GM06990 (cell line): Measurements from ENCODE around the gene ATRIP.

Source experiments
- DNase-seq: peaks from one replicate; pipeline ENCODE4 v3.0.0-alpha.2; 2011; ENCODE audit not compliant: insufficient read length; ENCODE audit errors: extremely low read depth
- H3K27me3 ChIP-seq: replicated peaks from 2 replicates; pipeline ENCODE4 v1.6.0; 2011; ENCODE audit warnings: low read length; ENCODE audit not compliant: control insufficient read depth, insufficient read depth
- H3K36me3 ChIP-seq: 2 replicates; pipeline ENCODE4 v1.5.1; 2011; ENCODE audit warnings: low read length; ENCODE audit not compliant: control insufficient read depth, insufficient read depth
- H3K4me3 ChIP-seq: replicated peaks from 2 replicates; pipeline ENCODE4 v1.5.1; 2011; ENCODE audit warnings: low read depth, mild to moderate bottlenecking, control low read depth, low read length
- TF ChIP-seq, protein P1 (sequence below): IDR thresholded peaks from 2 replicates; pipeline ENCODE4 v1.5.1; 2011; ENCODE audit warnings: low read length, control low read depth, mild to moderate bottlenecking, inconsistent platforms; ENCODE audit not compliant: insufficient read depth, poor library complexity, severe bottlenecking

Gene ATRIP

DNA sequence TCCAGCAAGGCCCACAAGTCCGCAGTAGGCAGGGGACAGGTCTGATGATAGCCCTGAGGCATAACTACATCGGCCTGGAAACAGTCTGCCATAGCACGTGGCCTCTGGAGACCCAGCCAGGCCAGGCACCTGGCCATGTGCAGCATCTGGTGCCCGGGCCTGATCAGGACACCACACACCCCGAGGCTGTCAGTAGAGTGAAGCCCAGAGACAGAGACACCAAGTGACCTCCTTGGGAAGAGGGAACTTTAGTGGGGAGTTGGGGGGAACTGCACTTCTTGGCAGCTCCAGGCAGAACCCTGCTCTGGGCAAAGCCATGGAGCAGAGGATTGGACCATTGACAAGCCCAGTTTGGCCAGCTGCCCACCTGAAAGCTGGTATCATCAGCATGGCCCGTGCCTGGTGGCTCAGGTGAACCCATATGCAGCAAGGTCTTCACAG, 56.2 kb downstream of the ATRIP start:
- DNase-seq = no peak
- TF ChIP-seq, protein P1, sequence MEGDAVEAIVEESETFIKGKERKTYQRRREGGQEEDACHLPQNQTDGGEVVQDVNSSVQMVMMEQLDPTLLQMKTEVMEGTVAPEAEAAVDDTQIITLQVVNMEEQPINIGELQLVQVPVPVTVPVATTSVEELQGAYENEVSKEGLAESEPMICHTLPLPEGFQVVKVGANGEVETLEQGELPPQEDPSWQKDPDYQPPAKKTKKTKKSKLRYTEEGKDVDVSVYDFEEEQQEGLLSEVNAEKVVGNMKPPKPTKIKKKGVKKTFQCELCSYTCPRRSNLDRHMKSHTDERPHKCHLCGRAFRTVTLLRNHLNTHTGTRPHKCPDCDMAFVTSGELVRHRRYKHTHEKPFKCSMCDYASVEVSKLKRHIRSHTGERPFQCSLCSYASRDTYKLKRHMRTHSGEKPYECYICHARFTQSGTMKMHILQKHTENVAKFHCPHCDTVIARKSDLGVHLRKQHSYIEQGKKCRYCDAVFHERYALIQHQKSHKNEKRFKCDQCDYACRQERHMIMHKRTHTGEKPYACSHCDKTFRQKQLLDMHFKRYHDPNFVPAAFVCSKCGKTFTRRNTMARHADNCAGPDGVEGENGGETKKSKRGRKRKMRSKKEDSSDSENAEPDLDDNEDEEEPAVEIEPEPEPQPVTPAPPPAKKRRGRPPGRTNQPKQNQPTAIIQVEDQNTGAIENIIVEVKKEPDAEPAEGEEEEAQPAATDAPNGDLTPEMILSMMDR = no peak
- no peak overlapping the region for H3K4me3 ChIP-seq
- no peaks in the 10 kb centered on the region for H3K27me3 ChIP-seq
- no peaks in the 10 kb centered on the region for H3K36me3 ChIP-seq

DNA sequence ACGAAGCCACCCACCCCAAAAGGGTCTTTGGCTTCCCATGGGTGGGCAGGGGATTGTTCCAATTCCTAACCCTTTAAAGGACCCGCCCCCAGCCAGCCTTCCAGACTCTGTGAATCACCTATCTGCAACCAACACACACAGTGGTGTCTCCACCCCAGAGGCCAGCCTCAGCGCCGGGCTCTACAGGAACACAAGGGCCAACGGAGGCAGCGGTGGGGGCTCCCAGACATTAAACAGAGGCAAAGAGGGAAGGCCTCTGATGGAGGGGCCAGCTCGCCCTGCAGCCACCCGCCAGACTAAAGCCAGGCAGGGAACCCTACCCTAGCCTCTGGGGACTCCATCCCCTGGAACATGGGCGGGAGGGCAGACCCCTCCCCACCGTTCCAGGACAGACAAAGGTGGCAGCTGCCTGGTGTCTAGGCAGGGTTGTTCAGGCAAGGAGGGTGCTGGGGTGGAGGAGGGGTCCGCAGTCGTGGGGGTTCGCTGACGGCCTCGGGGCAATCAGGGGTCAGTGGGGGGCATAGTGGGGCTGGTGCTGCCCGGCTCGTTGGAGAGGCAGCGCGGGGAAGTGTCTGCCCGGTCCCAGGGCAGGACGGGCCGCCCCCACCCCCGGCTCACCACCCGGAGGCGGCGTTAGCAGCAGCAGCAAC, 57.0 kb downstream of the ATRIP start:
- DNase-seq = no peak

DNA sequence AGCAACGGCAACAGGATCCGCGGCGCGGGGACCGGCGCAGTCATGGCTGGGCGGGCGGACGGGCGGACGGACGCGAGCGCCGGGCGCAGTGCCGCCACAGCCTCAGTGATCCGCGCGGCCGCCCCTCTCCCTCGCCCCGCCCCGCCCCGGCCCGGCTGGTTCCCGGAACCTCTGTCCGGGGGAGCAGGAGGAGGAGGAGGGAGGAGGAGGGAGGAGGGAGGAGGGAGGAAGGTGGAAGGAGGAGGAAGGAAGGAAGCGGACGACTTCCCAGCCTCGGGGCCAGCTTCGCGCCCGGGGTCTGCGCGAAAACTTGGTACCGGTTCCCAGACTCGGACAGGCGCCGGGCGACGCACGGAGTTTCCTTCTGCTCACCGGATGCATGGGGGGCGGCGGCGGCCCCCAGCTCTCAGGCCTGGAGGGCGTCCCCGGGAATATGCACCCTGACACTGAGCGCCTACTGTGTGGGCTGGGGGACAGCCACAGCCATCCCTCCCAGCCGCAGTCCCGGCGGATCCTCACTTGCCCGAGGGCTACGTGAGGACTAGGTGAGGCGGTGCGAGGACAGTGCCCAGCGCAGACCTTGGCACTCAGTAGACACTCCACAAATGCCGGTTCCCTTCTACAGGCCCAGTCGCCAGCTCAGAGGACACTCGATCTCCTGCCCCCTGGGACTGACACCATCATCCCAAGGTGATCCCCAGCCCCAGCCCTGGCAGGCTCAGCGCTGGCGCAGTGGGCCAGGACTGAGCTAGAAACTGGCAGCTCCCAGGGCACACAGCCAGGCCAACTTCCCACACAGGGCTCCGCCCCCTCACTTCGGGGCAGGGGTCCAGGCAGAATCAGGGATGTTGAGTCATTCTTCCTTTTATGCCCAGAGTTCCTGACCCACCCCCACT, 57.8 kb downstream of the ATRIP start, which contains the start of gene SHISA5:
TSS of gene SHISA5 (minus strand) at position 124 of the 896 bp plus-strand sequence. CDS start at position 44, 80 bp downstream.
- H3K4me3 ChIP-seq = peak within 1 kb of the TSS; percentile 76
- TF ChIP-seq, protein P1 = no peak
- DNase-seq = peak; percentile 51

More for the DNA sequence above, 57.0 kb downstream of the ATRIP start:
- Histone ChIP-seq H3K27me3 (no peaks in the 10 kb centered on the region), H3K4me3 (peak overlapping the region; percentile 76), H3K36me3 (no peaks in the 10 kb centered on the region)
- TF ChIP-seq, protein P1 = no peak

DNA sequence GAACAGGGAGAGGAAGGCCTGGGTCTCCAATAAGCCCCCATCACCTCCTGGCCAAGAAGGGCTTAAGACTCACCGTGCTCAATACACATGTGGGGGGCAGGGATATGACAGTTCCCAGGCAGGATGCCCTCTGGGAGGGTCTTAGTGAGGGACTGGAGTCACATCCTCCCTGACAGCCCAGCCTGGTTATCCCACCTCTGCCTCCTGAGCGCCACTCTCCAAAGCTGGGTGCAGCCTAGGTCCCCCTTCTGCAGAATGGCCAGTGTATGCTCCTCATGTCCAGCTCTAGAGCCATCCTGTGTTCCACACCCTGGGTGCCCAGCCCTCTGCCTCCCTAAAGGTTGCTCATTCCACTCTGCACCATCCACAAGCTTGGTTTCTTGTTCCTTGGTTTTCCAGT, 58.6 kb downstream of the ATRIP start:
- no peak for DNase-seq
- TF ChIP-seq, protein P1 = no peak
- 0 out of 2 replicates have a peak, but pooled peaks cover 1% of the 10 kb centered on the region for H3K27me3 ChIP-seq
- no peaks in the 10 kb centered on the region for H3K36me3 ChIP-seq
- H3K4me3 ChIP-seq = no peak overlapping the region

More for the DNA sequence above, 57.8 kb downstream of the ATRIP start, which contains the start of gene SHISA5:
- no peaks in the 10 kb centered on the region for H3K36me3 ChIP-seq
- no peaks in the 10 kb centered on the region for H3K27me3 ChIP-seq

DNA sequence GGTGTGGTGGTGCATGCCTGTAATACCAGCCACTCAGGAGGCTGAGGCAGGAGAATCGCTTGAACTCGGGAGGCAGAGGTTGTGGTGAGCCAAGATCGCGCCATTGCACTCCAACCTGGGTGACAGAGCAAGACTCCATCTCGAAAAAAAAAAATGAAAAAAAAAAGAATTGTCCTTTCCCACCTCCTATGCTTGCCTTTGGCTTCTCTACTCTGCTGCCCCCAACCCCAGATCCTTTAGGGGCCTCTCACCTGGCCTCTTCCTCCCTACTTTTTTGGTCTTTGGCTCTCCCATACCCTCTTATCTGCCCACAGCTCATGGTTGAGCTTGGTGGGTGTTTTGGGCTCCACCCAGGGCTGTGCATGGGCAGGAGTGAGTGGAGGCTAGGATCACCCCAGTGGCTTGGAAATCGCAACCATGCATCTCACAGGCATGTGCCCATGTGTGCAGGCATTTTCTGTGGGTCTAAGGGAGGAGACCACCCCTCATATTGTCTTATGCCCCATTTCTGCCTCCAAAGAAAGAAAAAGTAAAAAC, 59.5 kb downstream of the ATRIP start:
- Histone ChIP-seq H3K36me3 (no peaks in the 10 kb centered on the region), H3K4me3 (no peak overlapping the region), H3K27me3 (0 out of 2 replicates have a peak, but pooled peaks cover 1% of the 10 kb centered on the region)
- DNase-seq = no peak
- TF ChIP-seq, protein P1 = no peak
